ENCODE results near the gene AXIN1.

Gene AXIN1

DNA sequence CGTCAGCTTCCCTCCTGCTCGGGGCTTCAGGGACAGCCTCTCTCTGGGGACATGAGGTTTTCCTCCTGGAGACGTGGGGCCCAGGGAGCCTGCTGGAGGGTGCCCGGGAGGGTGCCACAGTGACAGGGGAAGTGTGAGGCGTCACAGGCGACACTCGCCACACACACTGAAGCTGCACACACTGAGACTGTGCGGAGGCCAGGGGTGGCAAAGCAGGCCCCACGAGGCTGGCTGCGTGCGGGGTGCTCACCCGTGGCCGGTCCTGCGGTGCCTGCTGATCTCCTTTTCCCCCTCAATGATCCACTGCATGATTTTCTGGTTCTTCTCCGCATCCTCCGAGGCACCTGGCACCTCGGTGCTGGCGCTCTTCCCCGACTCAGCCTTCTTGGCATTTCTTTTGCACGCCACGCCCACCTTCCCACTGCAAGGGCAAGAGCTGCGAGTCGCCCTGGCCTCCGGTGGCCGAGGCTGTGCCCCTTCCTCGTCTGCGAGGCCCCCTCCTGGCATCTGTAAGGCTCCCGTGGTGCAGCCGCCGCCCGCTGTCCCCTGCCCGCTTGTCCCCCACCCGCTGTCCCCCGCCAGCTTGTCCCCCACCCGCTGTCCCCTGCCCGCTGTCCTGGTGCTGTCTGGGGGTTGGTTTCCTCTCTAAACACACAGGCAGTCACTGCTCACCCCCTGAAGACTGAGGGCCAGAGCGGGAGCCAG is 55.6 kb downstream of the AXIN1 start:
- Histone ChIP-seq H3K9me3 (replicated peaks; ENCODE audit: low read length) (no peaks in the 10 kb centered on the region), H3K27me3 (ENCODE audit: control insufficient read depth, insufficient read depth, low read length) (no peaks in the 10 kb centered on the region), H3K4me1 (ENCODE audit: control insufficient read depth, insufficient read depth, low read length) (no peaks in the 10 kb centered on the region), H3K36me3 (ENCODE audit: insufficient read depth, low read length) (peaks cover 18% of the 10 kb centered on the region), H3K4me2 (ENCODE audit: low read length) (no peak overlapping the region), H3K4me3 (ENCODE audit: low read length) (no peak overlapping the region), H3K9ac (ENCODE audit: low read depth, low read length) (no peak overlapping the region)

DNA sequence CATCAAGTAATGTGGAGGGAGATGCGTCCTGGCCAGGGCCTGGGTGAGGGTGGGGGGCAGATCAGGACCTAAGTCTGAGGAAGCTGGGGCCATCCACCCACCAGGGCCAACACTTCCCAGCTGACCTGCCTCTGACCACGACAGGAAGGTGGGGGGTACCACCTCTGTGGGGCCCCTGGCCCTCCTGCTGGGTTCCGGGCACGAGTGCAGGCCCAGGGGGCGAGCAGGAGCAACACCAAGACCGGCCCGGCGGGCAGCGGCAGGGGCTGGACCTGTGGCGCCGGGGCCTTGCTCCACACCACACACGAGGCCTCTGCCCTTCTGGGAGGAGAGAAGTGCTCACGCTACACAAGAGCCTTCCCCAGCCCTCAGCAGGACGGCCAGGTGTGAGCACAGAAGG is 56.2 kb downstream of the AXIN1 start:
- H3K4me3 ChIP-seq (ENCODE audit: low read length), result no peak overlapping the region
- H3K27me3 ChIP-seq (ENCODE audit: control insufficient read depth, insufficient read depth, low read length), result no peaks in the 10 kb centered on the region
- H3K36me3 ChIP-seq (ENCODE audit: insufficient read depth, low read length), result peaks cover 20% of the 10 kb centered on the region
- no peak overlapping the region for H3K9ac ChIP-seq (ENCODE audit: low read depth, low read length)
- no peaks in the 10 kb centered on the region for H3K4me1 ChIP-seq (ENCODE audit: control insufficient read depth, insufficient read depth, low read length)
- H3K4me2 ChIP-seq (ENCODE audit: low read length), result no peak overlapping the region
- no peaks in the 10 kb centered on the region for H3K9me3 ChIP-seq (replicated peaks; ENCODE audit: low read length)

DNA sequence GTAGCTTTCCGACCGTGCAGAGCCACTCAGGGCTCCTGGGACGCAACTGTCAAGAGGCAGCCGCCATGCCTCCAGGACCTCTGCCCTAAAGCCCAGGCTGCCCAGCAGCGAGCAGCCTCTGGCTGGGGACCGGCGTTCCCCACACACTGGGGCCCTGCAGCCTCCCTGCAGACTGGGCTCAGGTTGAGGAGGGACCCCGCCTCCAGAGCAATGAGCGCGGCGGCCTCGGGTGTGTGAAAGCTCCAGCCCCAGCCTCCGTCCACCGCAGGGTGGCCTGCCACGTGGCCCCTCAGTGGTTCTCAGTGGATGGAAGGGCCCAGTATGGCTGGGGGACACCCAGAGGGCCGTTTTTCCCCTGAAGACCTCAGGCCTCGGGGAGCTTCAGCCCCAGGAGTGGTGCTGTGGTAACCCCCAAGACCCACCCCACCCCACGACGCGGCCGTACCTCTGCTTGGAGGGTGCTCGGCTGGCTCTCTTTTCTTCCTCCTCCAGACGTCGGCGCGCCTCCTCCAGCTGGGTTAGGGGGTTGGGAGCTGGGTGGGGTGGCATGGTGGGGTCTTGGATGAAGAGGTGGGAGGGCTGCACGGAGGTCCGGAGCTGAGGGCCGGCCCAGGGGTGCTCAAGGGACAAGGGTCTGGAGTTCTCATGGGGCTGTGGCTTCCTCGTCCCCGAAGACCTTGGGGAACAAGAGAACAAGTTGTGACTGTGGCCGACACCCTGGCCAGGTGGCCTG is 59.3 kb downstream of the AXIN1 start:
- no peaks in the 10 kb centered on the region for H3K4me1 ChIP-seq (ENCODE audit: control insufficient read depth, insufficient read depth, low read length)

DNA sequence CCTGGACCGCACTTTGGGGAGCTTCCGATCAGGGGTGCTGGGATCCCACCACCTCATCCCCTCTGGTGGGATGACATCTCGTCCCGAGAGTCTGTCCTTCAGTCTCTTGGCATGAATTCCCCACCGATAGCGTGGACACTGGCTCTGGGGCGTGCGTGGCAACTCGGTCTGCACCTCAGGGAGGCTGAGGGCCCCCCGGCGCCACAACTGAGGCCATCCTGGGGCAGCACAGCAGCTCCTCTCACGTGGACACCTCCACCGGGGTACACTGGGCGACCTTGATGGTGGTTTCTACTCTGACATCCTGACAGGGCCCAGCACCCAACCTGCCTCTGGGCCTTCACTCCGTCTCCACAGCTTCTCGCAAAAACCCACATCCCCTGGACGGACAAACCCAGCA is 61.0 kb downstream of the AXIN1 start:
- H3K4me2 ChIP-seq (ENCODE audit: low read length), result no peak overlapping the region
- no peaks in the 10 kb centered on the region for H3K9me3 ChIP-seq (replicated peaks; ENCODE audit: low read length)
- H3K9ac ChIP-seq (ENCODE audit: low read depth, low read length), result no peak overlapping the region
- no peaks in the 10 kb centered on the region for H3K4me1 ChIP-seq (ENCODE audit: control insufficient read depth, insufficient read depth, low read length)
- peaks cover 24% of the 10 kb centered on the region for H3K36me3 ChIP-seq (ENCODE audit: insufficient read depth, low read length)
- no peaks in the 10 kb centered on the region for H3K27me3 ChIP-seq (ENCODE audit: control insufficient read depth, insufficient read depth, low read length)
- H3K4me3 ChIP-seq (ENCODE audit: low read length), result no peak overlapping the region

More for the DNA sequence above, 59.3 kb downstream of the AXIN1 start:
- Histone ChIP-seq H3K9me3 (replicated peaks; ENCODE audit: low read length) (no peaks in the 10 kb centered on the region), H3K9ac (ENCODE audit: low read depth, low read length) (no peak overlapping the region), H3K4me2 (ENCODE audit: low read length) (no peak overlapping the region), H3K36me3 (ENCODE audit: insufficient read depth, low read length) (peaks cover 24% of the 10 kb centered on the region), H3K27me3 (ENCODE audit: control insufficient read depth, insufficient read depth, low read length) (no peaks in the 10 kb centered on the region), H3K4me3 (ENCODE audit: low read length) (no peak overlapping the region)

DNA sequence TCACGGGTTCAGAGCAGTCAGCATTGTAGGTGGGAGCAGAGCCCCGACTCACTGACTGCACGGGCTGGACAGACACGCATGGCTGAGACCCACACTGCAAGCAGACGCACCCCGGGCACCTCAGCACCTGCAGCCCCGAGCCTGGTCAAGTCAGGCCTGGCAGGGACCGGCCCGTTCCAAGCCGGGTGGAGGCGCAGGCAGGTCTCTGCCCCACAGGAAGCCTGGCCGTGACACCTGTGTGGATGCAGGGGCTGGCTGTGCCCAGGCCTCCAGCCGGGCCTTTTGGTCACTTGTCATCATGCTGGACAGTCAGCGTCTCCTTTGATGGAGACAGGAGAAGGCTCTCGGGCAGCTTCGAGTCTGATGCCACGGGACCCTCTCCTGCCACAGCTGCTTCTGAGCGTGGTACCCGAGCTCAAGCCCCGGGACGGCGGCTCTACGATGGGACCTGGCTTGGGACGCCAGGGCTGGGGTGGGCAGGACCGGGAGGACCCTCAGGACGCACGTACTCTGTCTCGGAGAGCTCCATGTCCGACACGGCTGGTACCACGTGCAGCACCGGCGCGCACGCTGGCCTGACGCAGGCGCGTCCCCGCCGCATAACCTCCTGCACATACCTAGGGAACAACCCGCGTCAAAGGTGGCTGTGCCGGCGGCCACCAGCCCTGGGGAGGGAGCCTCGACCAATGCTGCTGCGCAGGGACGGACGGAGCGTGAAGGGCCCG is 61.7 kb downstream of the AXIN1 start:
- Histone ChIP-seq H3K4me2 (ENCODE audit: low read length) (no peak overlapping the region), H3K4me3 (ENCODE audit: low read length) (no peak overlapping the region), H3K27me3 (ENCODE audit: control insufficient read depth, insufficient read depth, low read length) (no peaks in the 10 kb centered on the region), H3K4me1 (ENCODE audit: control insufficient read depth, insufficient read depth, low read length) (no peaks in the 10 kb centered on the region), H3K36me3 (ENCODE audit: insufficient read depth, low read length) (peaks cover 24% of the 10 kb centered on the region), H3K9ac (ENCODE audit: low read depth, low read length) (no peak overlapping the region), H3K9me3 (replicated peaks; ENCODE audit: low read length) (no peaks in the 10 kb centered on the region)

DNA sequence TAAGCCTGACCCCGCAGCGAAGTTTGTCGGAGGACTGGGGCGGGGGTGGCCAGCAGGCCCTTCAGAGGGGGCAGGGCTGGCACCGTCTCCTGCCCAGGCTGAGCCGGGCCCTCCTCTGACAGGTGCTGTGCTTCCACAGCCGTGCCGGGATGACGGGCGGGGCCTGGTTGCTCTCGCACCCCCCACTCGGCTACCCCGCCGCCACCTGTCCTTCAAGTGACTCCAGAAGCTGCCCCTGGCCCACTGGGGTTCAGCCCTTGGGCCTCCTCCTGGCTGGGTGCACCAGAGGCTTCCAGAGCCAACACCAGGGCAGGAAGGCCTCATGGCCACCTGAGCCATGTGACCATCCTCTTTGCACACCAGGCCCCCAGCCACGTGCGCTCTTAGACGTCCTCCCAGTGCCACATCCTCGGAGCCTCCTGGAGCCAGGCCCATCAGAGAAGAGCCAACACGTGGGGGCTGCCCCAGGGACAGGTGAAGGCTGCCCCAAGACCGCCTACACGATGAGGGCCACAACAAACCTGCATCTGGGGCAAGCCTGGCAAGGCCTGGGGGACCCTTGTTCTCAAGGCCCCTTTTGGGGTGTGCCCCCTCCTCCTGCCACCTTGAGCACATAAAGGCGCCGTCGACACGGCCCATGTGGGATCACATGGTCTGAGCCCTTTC is 62.4 kb downstream of the AXIN1 start:
- H3K4me2 ChIP-seq (ENCODE audit: low read length), result no peak overlapping the region
- no peaks in the 10 kb centered on the region for H3K4me1 ChIP-seq (ENCODE audit: control insufficient read depth, insufficient read depth, low read length)
- H3K9ac ChIP-seq (ENCODE audit: low read depth, low read length), result no peak overlapping the region
- no peak overlapping the region for H3K4me3 ChIP-seq (ENCODE audit: low read length)
- no peaks in the 10 kb centered on the region for H3K27me3 ChIP-seq (ENCODE audit: control insufficient read depth, insufficient read depth, low read length)
- peaks cover 24% of the 10 kb centered on the region for H3K36me3 ChIP-seq (ENCODE audit: insufficient read depth, low read length)
- H3K9me3 ChIP-seq (replicated peaks; ENCODE audit: low read length), result no peaks in the 10 kb centered on the region

DNA sequence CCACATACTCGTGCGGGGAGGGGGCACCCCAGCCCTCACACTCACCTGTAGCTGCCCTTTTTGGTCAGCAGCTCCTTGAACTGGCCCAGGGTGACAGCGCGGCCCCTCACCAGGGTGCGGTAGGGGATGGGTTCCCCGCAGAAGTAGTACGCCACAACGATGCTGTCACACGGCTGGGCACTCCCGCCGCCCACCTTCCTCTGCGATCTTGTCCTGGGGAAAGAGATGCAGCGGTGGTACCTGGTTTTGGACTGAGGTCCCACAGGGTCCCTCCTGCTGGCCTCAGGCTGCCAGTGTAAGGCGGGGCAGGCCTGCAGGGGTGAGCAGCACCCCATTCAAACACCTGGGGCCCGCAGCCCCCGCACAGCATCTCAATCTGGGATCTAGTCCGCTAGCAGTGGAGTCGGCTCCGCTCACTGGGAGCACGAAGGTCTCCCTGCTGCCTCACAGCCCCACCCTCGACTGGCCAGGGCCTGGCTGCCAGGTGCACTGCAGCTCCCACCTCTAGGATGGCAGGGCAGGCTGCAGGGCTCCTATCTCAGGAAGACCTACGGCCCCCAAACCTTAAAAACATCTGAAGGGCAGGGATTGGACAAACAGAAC is 63.0 kb downstream of the AXIN1 start:
- Histone ChIP-seq H3K9me3 (replicated peaks; ENCODE audit: low read length) (no peaks in the 10 kb centered on the region), H3K4me2 (ENCODE audit: low read length) (no peak overlapping the region)

DNA sequence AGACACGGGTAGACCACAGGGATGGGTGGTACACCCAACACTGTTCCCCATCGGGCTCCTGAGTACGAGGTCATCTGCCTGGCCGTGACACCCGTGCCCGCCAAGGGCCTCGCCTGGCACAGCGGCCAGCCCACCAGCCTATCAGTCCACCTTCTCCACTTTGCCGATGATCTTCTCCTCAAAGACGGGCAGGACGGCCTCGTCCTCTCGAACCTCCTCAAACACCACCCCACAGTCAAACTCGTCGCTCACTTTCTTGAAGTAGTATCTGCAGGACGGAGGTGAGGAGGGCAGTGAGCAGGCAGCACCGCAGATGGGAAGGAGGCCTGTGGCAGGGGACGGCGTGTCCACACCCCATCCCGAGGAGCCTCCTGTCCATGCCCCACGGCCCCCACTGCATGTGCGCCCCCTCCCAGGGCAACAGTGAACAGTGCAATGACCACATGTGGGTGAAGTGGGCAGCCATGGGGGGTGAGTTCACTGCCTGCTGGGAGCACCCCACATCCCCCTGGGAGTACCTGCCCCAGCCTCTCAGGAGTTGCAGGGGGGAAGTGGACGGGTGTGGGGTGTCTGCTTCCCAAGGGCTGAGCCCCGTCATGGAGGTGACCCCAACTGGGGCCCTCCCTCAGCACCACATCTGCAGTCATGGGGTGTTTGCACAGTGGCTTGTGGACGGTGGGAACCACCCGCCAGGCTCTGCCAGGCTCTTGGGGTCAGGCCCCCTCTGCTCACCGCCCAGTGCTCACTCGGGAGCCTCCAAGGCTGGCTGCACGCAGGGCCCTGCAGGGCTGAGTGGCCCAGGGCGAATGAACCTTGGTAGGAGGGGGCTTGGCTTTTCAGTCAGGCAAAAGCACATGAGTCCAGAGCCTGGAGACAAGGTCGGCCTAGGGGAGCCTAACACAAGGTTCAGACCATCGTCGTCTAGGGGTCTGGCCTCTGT is 64.3 kb downstream of the AXIN1 start:
- Histone ChIP-seq H3K4me1 (ENCODE audit: control insufficient read depth, insufficient read depth, low read length) (no peaks in the 10 kb centered on the region), H3K9me3 (replicated peaks; ENCODE audit: low read length) (no peaks in the 10 kb centered on the region), H3K4me3 (ENCODE audit: low read length) (no peak overlapping the region), H3K9ac (ENCODE audit: low read depth, low read length) (no peak overlapping the region), H3K27me3 (ENCODE audit: control insufficient read depth, insufficient read depth, low read length) (no peaks in the 10 kb centered on the region), H3K4me2 (ENCODE audit: low read length) (no peak overlapping the region), H3K36me3 (ENCODE audit: insufficient read depth, low read length) (peaks cover 24% of the 10 kb centered on the region)

More for the DNA sequence above, 63.0 kb downstream of the AXIN1 start:
- Histone ChIP-seq H3K4me1 (ENCODE audit: control insufficient read depth, insufficient read depth, low read length) (no peaks in the 10 kb centered on the region), H3K27me3 (ENCODE audit: control insufficient read depth, insufficient read depth, low read length) (no peaks in the 10 kb centered on the region), H3K4me3 (ENCODE audit: low read length) (no peak overlapping the region), H3K36me3 (ENCODE audit: insufficient read depth, low read length) (peaks cover 24% of the 10 kb centered on the region), H3K9ac (ENCODE audit: low read depth, low read length) (no peak overlapping the region)

DNA sequence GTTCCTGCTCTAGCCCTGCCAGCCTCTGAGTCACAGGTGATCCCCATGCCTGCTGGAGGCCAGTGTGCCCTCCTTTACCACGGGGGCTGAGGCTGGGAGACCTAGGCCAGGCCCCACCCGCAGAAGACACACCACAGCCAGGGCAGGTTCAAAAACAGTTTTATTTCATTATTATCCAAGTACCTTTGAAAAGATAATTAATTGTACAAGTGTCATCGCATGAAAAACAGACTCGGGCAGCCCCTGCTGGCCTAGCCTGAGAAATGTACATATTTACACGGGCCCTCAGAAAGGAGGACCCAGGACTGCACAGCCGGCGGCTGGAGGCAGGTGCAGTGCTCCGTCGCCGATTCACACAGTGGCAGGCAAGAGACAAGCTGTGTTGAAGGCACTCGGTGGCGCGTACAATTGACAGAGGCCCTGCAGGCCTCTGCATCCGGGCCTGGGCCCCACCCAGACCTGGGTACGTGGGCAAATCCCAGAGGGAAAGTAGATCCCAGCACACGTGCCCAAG is 65.2 kb downstream of the AXIN1 start:
- H3K27me3 ChIP-seq (ENCODE audit: control insufficient read depth, insufficient read depth, low read length), result peaks cover 4% of the 10 kb centered on the region
- H3K4me3 ChIP-seq (ENCODE audit: low read length), result no peak overlapping the region
- peaks cover 19% of the 10 kb centered on the region for H3K36me3 ChIP-seq (ENCODE audit: insufficient read depth, low read length)
- no peaks in the 10 kb centered on the region for H3K4me1 ChIP-seq (ENCODE audit: control insufficient read depth, insufficient read depth, low read length)
- no peak overlapping the region for H3K9ac ChIP-seq (ENCODE audit: low read depth, low read length)
- H3K9me3 ChIP-seq (replicated peaks; ENCODE audit: low read length), result no peaks in the 10 kb centered on the region
- no peak overlapping the region for H3K4me2 ChIP-seq (ENCODE audit: low read length)
